K562 (cell line): ENCODE data around the gene IQSEC3. TPM values are rescaled to one million over a fixed set of nuclear protein-coding genes. Genes with fewer than 3 reads are reported as not detected.

Source experiments
- ATAC-seq: fragments of 200-7000 bp; cut with Tn5 transposase; 3 replicates; pipeline ENCODE4 v1.9.1; 2020; ENCODE audit warnings: moderate library complexity
- BruUV-seq: library from RNA; stranded (reverse); fragments of 400-500 nt; replicated peaks from 2 replicates; lab custom pipeline; 2021; lab: Mats Ljungman, UMichigan
- CTCF ChIA-PET: fragments of 300-600 bp; formaldehyde crosslinking; extraction: SDS; loops from one replicate; lab custom pipeline; 2021; ENCODE audit warnings: low intra/inter-chr PET ratio; lab: Yijun Ruan, JAX
- POLR2A ChIA-PET: fragments of 300-600, 350-650 bp; sonication (Branson Sonifier 250); formaldehyde crosslinking; extraction: SDS; loops from one replicate; lab custom pipeline; 2021; ENCODE audit warnings: antibody characterized with exemption, inconsistent platforms; lab: Yijun Ruan, JAX
- DNase-seq, 4 experiments: peaks; one replicate each; pipeline versions ENCODE4 v3.0.0 to v3.0.0-alpha.2; 2011 to 2018; ENCODE audit warnings: low spot score in 3 of 4, mixed read lengths in 3 of 4; ENCODE audit errors: extremely low read depth in 1 of 4
- FAIRE-seq: peaks from 2 replicates; lab custom pipeline; 2011; peaks lifted over from hg19 to GRCh38; lab: Jason Lieb, UNC
- H2AFZ ChIP-seq: 2 replicates; pipeline ENCODE4 v1.6.0; 2011; ENCODE audit warnings: low read depth, low read length, control low read depth, inconsistent platforms
- H3K27ac ChIP-seq: fragments of 200-600 bp; 3 replicates; pipeline ENCODE4 v1.8.0; 2011; ENCODE audit warnings: low read depth, mild to moderate bottlenecking, control low read depth, inconsistent platforms, low read length, moderate library complexity, mixed read lengths; ENCODE audit errors: extremely low read depth
- H3K27me3 ChIP-seq, 2 experiments: fragments of 300-600 bp in 1 of 2; 2 replicates in 1 of 2; 3 replicates in 1 of 2; pipeline versions ENCODE4 v1.6.0 to v1.8.0; 2011; ENCODE audit warnings: inconsistent platforms in 2 of 2, low read length in 2 of 2, mild to moderate bottlenecking in 1 of 2, mixed read lengths in 1 of 2, moderate library complexity in 1 of 2; ENCODE audit not compliant: control insufficient read depth in 2 of 2, insufficient read depth in 2 of 2
- H3K36me3 ChIP-seq: fragments of 300-600 bp; 3 replicates; pipeline ENCODE4 v1.8.0; 2011; ENCODE audit warnings: mild to moderate bottlenecking, low read length, inconsistent platforms; ENCODE audit not compliant: control insufficient read depth, insufficient read depth
- H3K4me1 ChIP-seq, 2 experiments: fragments of 200-600 bp in 1 of 2; replicated peaks in 1 of 2; 2 replicates in 1 of 2; 3 replicates in 1 of 2; pipeline versions ENCODE4 v1.5.1 to v1.8.0; 2011; ENCODE audit warnings: inconsistent platforms in 2 of 2, low read length in 2 of 2, mild to moderate bottlenecking in 1 of 2, mixed read lengths in 1 of 2, moderate library complexity in 1 of 2; ENCODE audit not compliant: control insufficient read depth in 2 of 2, insufficient read depth in 2 of 2
- H3K4me2 ChIP-seq: 2 replicates; pipeline ENCODE4 v1.6.1; 2011; ENCODE audit warnings: low read length, control low read depth, inconsistent platforms, mixed read lengths; ENCODE audit not compliant: insufficient read depth
- H3K4me3 ChIP-seq: fragments of 200-600 bp; sonication (generic), shearing (Covaris generic); 2 replicates; pipeline ENCODE4 v1.5.1; 2016; ENCODE audit warnings: control low read depth, inconsistent platforms
- H3K79me2 ChIP-seq: fragments of 200-600 bp; 3 replicates; pipeline ENCODE4 v1.8.0; 2011; ENCODE audit warnings: low read length, inconsistent platforms; ENCODE audit not compliant: control insufficient read depth, insufficient read depth
- H3K9ac ChIP-seq, 2 experiments: 2 replicates each; pipeline versions ENCODE4 v1.6.0 to v1.6.1; 2011; ENCODE audit warnings: low read depth in 2 of 2, low read length in 2 of 2, control low read depth in 1 of 2, inconsistent platforms in 1 of 2, mild to moderate bottlenecking in 1 of 2, mixed read lengths in 1 of 2; ENCODE audit not compliant: insufficient read depth in 1 of 2
- H3K9me1 ChIP-seq: one replicate; pipeline ENCODE4 v1.6.0; 2011; ENCODE audit warnings: inconsistent platforms, mild to moderate bottlenecking, low read length, moderate library complexity; ENCODE audit not compliant: control insufficient read depth, insufficient read depth
- H3K9me3 ChIP-seq: replicated peaks from 2 replicates; pipeline ENCODE4 v1.5.1; 2011; ENCODE audit warnings: low read depth, low read length, inconsistent platforms; ENCODE audit not compliant: control insufficient read depth, insufficient read depth
- H4K20me1 ChIP-seq: replicated peaks from 2 replicates; pipeline ENCODE4 v1.6.1; 2011; ENCODE audit warnings: low read length, inconsistent platforms, mixed read lengths; ENCODE audit not compliant: control insufficient read depth, insufficient read depth
- BCL6 ChIP-seq: fragments of 250-450 bp; sonication (Bioruptor Pico); IDR thresholded peaks from 2 replicates; pipeline ENCODE4 v1.4.0; 2020
- POLR2G ChIP-seq: fragments of 200-400 bp; formaldehyde crosslinking; IDR thresholded peaks from 2 replicates; pipeline ENCODE4 v1.6.1; 2017; ENCODE audit warnings: low read depth, mild to moderate bottlenecking, antibody characterized with exemption, low read length, moderate library complexity
- TRIM28 ChIP-seq: fragments of 450-650 bp; IDR thresholded peaks from 2 replicates; pipeline ENCODE4 v1.6.1; 2017
- ZNF12 ChIP-seq: sonication (generic); formaldehyde crosslinking; IDR thresholded peaks from 2 replicates; pipeline ENCODE4 v1.4.0; 2020; ENCODE audit warnings: mild to moderate bottlenecking, missing genetic modification reagents
- ZNF212 ChIP-seq: fragments of 450-650 bp; formaldehyde crosslinking; IDR thresholded peaks from 2 replicates; pipeline ENCODE4 v1.4.0; 2020; ENCODE audit warnings: mild to moderate bottlenecking
- ZNF695 ChIP-seq: fragments of 450-650 bp; formaldehyde crosslinking; IDR thresholded peaks from 2 replicates; pipeline ENCODE4 v1.4.0; 2020; ENCODE audit warnings: mild to moderate bottlenecking, moderate library complexity
- WGBS: fragments of 100-300 bp; shearing (Covaris generic); methylation state at CpG from one replicate; pipeline ENCODE4 v1.1.6; 2016; ENCODE audit warnings: low coverage, mixed read lengths; ENCODE audit not compliant: insufficient coverage; ENCODE audit errors: missing lambda C conversion rate; 5-methylcytosine and 5-hydroxymethylcytosine counted together
- in situ Hi-C: fragments of 300-500 bp; cut with MboI; formaldehyde crosslinking; loops from 4 replicates; pipeline ENCODE4 v1.15.0; 2018; ENCODE audit warnings: inconsistent platforms, mixed read lengths
- intact Hi-C: fragments of 100-400 bp; cut with micrococcal nuclease; formaldehyde crosslinking; loops from 2 replicates; pipeline ENCODE4 v1.14.2; 2022
- polyA plus RNA-seq, 8 experiments: library from polyadenylated mRNA; depleted of rRNA in 4 of 8; stranded (reverse) in 5 of 8; unstranded in 3 of 8; fragments of >200 nt; fragmentation: Nextera tagmentation in 2 of 8; fragmentation: Illumina TruSeq in 1 of 8; extraction: Ambion mirVana in 2 of 8; extraction: Trizol in 1 of 8; gene quantifications; 2 replicates each; pipeline versions ENCODE4 v1.2.1 to v1.2.3, GENCODE V29; 2011 to 2014; ENCODE audit warnings: inconsistent platforms in 1 of 8, missing spikeins in 1 of 8
- total RNA-seq, 7 experiments: library from RNA; depleted of rRNA in 6 of 7; stranded (reverse); fragments of >200 nt in 6 of 7; fragmentation: Illumina TruSeq in 2 of 7; extraction: Trizol in 2 of 7; gene quantifications; 2 replicates each; pipeline versions ENCODE4 v1.2.1 to v1.2.3, GENCODE V29; 2011 to 2021; ENCODE audit warnings: low replicate concordance in 1 of 7
- TF ChIP-seq, protein P1 (sequence below): sonication (generic); formaldehyde crosslinking; IDR thresholded peaks from 2 replicates; pipeline ENCODE4 v1.8.0; 2022; ENCODE audit warnings: mild to moderate bottlenecking, missing genetic modification reagents
- TF ChIP-seq, protein P2 (sequence below): IDR thresholded peaks from 2 replicates; pipeline ENCODE4 v1.6.1; 2016; ENCODE audit warnings: missing genetic modification characterization, missing compliant biosample characterization
- TF ChIP-seq, protein P3 (sequence below), 2 experiments: fragments of 450-650 bp in 1 of 2; sonication (generic) in 1 of 2; formaldehyde crosslinking in 1 of 2; IDR thresholded peaks; 2 replicates each; pipeline versions ENCODE4 v1.7.1 to v1.9.0; 2016 to 2022; ENCODE audit warnings: inconsistent platforms in 1 of 2, mild to moderate bottlenecking in 1 of 2, missing genetic modification reagents in 1 of 2

The IQSEC3 gene
- total and polyA plus RNA-seq, 9 of the 15 experiments (the other 6 are each of a cell fraction or from before 2014, with no cell fraction given): under 0.01 to 0.25 (median 0.08) TPM; not detected in 3

DNA sequence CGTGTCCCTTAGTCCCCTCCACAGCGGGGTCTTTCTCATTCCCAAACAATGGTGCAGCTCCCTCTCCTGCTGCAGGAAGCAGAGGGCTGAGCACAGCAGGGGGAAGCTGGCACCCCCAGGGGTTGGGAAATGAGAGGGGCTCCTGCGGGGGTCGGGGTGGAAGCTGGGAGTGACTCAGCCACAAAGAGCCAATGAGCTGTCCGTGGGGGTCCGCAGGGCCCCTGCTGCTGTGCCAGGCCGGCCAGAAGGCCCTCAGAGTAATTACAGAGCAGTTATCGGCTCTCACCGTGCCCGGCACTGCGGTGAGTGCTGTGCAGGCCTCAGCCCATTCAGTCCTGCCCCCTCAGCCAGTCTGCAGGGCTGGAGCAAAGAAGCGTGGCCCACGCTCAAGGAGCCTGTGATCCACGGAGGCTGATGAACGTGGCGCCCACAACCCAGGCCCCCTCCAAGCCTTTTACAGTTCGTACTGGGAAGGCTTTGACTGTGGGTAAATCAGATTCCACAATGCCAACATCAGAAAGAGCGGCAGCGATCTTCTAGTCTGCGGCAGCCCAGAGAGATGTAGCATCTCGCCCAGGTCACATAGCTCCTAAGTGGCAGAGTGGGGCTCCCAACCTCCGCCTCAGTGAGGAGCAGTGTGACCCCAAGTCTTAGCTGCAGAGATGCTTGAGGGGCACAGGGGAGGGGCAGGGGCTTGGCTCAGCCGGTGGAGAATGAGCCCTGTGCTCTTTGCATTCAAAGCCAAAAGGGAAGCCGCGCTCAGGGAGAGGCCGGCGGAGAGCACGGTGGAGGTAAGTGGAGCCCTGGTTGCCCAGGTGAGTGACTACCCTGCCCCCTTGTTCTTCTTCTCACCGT, 104.0 kb downstream of the IQSEC3 start:
- BruUV-seq: no TSS peak
- 16% methylated on average over 18 of the region's 29 CpGs for WGBS
- H3K79me2 ChIP-seq: no peaks in the 10 kb centered on the region
- H3K36me3 ChIP-seq: no peaks in the 10 kb centered on the region
- no peaks in the 10 kb centered on the region for H4K20me1 ChIP-seq
- ATAC-seq (no peak), FAIRE-seq (no peak), DNase-seq (no peak)
- TF ChIP-seq, protein P1, sequence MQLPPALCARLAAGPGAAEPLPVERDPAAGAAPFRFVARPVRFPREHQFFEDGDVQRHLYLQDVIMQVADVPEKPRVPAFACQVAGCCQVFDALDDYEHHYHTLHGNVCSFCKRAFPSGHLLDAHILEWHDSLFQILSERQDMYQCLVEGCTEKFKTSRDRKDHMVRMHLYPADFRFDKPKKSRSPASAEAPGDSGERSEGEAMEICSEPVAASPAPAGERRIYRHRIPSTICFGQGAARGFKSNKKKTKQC: no peak
- TF ChIP-seq TRIM28 (no peak), ZNF212 (CRISPR knock-in tag) (no peak), POLR2G (no peak), ZNF695 (CRISPR knock-in tag) (no peak), BCL6 (no peak), ZNF12 (CRISPR knock-in tag) (no peak)
- TF ChIP-seq, protein P2, sequence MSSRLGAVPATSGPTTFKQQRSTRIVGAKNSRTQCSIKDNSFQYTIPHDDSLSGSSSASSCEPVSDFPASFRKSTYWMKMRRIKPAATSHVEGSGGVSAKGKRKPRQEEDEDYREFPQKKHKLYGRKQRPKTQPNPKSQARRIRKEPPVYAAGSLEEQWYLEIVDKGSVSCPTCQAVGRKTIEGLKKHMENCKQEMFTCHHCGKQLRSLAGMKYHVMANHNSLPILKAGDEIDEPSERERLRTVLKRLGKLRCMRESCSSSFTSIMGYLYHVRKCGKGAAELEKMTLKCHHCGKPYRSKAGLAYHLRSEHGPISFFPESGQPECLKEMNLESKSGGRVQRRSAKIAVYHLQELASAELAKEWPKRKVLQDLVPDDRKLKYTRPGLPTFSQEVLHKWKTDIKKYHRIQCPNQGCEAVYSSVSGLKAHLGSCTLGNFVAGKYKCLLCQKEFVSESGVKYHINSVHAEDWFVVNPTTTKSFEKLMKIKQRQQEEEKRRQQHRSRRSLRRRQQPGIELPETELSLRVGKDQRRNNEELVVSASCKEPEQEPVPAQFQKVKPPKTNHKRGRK (tag): no peak
- TF ChIP-seq, protein P3, sequence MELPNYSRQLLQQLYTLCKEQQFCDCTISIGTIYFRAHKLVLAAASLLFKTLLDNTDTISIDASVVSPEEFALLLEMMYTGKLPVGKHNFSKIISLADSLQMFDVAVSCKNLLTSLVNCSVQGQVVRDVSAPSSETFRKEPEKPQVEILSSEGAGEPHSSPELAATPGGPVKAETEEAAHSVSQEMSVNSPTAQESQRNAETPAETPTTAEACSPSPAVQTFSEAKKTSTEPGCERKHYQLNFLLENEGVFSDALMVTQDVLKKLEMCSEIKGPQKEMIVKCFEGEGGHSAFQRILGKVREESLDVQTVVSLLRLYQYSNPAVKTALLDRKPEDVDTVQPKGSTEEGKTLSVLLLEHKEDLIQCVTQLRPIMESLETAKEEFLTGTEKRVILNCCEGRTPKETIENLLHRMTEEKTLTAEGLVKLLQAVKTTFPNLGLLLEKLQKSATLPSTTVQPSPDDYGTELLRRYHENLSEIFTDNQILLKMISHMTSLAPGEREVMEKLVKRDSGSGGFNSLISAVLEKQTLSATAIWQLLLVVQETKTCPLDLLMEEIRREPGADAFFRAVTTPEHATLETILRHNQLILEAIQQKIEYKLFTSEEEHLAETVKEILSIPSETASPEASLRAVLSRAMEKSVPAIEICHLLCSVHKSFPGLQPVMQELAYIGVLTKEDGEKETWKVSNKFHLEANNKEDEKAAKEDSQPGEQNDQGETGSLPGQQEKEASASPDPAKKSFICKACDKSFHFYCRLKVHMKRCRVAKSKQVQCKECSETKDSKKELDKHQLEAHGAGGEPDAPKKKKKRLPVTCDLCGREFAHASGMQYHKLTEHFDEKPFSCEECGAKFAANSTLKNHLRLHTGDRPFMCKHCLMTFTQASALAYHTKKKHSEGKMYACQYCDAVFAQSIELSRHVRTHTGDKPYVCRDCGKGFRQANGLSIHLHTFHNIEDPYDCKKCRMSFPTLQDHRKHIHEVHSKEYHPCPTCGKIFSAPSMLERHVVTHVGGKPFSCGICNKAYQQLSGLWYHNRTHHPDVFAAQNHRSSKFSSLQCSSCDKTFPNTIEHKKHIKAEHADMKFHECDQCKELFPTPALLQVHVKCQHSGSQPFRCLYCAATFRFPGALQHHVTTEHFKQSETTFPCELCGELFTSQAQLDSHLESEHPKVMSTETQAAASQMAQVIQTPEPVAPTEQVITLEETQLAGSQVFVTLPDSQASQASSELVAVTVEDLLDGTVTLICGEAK (IDR thresholded peaks at IDR 0.05): no peak
- TF ChIP-seq, protein P3 (CRISPR knock-in tag; IDR thresholded peaks at IDR 0.05): no peak
- H3K27ac ChIP-seq: no peak overlapping the region
- intact Hi-C loops: no loop called here
- no peak overlapping the region for H2AFZ ChIP-seq
- no peaks in the 10 kb centered on the region for H3K9me3 ChIP-seq
- H3K9me1 ChIP-seq: no peaks in the 10 kb centered on the region
- in situ Hi-C loops: no loop called here
- peaks cover 0 to 24% of the 10 kb centered on the region in 2 experiments; a peak in 3 of 5 replicates for H3K4me1 ChIP-seq
- ChIA-PET POLR2A (interaction anchor here (0.6 kb wide), 1 partner anchor 12 kb away, joined by 3 read pairs; no protein-coding TSS in a partner anchor), CTCF (no interaction called here)
- H3K9ac ChIP-seq: no peak overlapping the region
- no peak overlapping the region for H3K4me2 ChIP-seq
- H3K27me3 ChIP-seq: peaks cover 5 to 62% of the 10 kb centered on the region in 2 experiments; a peak in 3 of 5 replicates
- no peak overlapping the region for H3K4me3 ChIP-seq
